NCI-H226 (cell line): ENCODE results near the gene HCN3.

Experiments
- DNase-seq: peaks from one replicate; pipeline ENCODE4 v3.0.0-alpha.2; 2015

The HCN3 gene

DNA sequence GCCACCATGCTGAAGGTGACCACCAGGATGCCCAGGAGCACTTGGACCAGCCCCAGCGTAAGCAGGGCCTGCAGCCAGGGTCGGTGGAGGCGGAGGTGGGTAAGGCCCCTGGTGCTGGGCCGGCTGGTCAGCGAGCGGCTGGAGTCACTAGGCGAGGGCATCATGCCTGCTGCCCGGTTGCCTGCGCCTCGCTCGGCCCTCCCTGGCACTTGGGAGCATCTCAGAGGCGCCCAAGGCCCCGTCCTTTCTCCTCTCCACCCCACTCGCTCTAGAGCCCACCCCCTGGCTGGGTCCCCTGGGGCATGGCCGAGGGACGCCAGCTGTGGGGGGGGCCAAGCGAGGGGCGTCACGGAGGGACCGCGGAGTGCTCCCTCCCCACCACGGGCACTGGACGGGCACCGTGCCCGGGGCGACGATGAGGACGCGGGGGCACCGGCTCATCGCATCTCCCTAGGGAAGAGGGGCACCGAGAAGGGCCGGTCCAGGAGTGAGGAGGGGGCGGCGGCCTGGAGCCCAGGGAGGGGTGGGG, 22.5 kb upstream of the HCN3 start:
- DNase-seq = no peak

DNA sequence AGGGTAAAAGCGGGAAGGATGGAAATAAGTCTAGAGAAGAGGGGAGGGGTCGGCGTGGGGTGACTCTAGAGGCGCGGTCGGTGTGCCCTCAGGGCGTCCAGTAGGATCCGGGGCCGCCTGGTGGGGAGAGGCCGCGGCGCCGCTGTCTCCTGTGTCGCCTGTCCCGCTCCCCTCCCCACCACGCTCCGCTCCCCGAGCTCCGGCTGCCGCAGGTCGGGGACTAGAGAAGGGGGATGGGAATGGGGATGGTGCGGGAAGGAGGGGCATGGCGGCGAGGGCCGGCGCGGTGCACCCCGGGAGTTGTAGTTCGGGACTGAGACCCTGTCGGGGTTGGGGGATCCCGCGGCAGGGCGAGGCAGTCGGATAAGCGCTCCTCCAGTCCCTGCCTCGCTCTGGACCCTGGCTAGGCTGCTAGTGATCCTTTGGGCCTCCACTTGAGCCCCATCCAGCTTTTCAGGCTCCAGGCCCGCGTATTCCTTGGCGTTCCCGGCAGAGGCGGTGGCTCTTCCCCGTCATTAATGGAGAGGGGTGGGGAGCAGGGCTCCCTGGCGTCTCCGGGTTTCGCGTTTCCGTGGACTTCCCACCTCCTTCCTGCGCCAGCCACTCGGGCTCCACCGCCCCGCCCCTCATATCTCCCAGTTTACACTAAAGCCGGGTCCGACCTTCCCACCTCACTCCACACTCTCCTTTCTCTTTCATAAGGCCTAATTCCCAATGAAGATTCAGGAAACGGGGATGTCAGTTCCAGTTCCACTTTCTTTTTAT, 21.8 kb upstream of the HCN3 start, which contains the start of gene ENTREP3:
Gene ENTREP3, minus strand, starts transcription at position 241 of the 765 bp plus-strand sequence. CDS start 606 bp downstream, outside the sequence.
- peak; percentile 74 for DNase-seq

DNA sequence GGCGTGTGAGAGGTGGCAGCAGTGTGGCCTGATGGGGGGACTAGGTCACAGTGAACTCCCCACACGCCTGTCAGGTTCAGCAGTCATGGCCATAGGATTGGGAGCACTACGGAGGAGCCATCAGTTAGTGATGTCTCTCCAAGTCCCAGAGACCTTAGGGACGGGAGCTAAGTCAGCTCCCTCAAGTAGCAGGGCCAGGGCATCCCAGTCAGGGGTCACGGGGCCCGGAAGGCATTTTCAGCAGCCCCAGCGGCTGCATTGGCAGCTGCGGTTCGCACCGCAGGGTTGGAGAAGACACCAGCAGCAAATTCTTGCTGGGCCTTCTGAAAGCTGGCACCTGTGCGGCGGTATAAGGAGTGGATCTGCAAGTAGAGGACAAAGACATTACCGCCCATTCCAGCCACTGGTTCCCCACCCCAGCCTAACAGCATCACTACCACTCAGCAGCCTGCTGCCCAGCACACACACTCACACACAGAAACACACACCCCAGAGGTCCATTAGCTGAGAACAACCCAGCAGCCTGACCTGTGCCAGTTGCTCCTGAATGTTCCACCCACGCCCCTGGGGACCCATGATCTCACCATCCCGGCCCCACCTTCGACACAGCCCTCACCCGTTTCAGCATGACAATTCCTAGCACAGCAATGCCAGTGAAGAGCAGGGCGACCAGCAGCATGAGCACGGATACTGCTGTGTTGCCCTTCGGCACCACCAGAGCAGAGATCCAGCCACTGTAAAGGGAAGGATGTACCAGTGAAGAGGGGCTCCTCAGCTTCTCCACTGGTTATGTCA, 21.0 kb upstream of the HCN3 start:
- DNase-seq = no peak

DNA sequence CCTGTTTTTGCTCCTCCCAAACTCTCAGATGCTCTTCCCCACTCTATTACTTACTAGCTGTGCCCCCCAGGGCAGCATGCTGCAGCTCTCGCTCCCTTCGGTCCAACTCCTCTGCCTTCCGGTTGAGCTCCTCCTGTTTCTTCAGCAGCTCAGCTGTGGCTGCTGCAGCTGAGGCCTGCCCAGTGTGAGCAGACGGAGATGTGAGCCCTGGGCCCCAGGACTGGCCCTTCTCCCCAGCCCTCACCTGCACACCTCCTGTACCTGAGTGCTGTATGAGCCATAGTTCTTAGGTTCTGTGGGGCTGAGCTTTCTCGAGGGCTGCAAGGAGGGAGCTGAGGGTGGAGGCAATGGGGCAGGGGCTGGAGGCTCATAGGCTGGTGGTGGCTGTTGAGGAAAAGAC, 17.0 kb upstream of the HCN3 start:
- no peak for DNase-seq

DNA sequence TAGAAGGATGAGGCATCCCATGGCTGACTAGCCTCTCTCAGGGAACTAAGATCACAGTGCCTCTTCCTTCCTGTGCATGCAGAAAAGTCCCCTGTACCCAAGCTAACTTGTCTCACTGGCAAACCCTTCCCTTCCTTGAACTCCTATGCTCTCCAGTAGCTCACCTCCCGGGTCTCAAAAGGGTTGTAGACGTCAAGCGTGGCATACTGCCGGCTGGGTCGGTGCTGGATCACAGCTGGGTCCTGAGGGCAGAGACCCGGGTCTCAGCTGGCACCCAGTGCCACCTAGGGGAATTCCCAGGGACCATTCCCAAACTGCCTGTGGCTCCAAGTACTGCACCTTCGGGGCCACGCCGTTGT, 15.8 kb upstream of the HCN3 start:
- no peak for DNase-seq

DNA sequence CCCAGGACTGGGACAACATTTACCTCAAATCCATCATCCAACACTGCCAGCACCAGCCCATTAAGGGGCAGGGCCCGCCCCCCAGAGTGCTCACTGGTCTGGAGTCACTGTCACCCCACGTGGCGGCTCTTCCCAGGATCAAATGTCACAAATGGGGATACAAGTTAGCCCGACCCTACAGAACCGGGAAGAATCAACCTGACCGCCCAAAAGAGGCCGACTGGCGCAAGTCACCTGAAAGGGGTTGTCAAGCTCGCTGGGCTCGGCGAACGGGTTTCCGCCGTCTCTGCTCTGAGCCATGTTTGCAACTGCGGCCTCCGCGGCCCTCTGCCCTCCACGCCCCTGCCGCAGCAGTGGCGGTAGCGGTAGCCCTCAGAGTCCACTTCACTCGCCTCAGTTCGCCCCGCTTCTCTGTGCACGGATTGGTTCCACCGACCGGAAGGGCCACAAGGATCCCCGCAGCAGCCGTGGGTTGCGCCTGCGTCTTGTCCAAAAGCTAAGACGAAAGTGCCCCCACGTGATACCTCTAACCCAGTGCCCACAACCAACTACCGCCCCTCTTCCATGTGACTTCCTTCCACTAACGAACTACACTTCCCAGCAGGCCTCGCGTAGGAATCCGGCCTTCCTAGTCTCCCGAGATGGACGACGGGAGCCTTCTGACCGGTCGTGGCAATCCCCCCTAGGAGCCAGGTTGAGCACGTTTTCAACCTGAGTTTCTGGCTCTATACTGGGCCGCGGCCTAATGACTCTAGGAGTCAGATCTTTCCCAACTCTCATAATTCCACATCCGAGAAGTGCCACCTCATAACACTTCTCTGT, 15.2 kb upstream of the HCN3 start, which contains the start of gene SCAMP3:
Gene SCAMP3, minus strand, starts transcription at position 509 of the 822 bp plus-strand sequence. Its CDS starts 209 bp downstream, at position 300.
- DNase-seq = peak; percentile 99

DNA sequence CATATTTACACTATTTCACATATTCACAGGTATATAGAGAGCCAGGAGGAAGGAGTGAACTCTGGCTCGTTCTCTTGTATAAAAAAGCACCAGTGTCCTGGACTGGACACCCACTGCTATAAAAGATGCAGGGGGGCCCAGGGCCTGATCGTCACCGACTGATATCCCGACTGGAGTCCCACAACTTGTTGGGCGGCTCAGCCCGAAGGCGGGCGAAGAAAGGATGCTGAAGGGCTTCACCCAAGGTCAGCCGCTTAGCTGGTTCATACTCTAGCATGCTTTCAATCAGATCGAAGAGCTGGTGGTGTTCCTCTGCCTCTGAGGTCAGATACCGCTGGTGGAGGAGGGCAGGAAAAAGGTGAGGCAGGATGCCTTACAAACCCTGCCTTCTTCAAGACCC, 14.2 kb upstream of the HCN3 start:
- DNase-seq = no peak

DNA sequence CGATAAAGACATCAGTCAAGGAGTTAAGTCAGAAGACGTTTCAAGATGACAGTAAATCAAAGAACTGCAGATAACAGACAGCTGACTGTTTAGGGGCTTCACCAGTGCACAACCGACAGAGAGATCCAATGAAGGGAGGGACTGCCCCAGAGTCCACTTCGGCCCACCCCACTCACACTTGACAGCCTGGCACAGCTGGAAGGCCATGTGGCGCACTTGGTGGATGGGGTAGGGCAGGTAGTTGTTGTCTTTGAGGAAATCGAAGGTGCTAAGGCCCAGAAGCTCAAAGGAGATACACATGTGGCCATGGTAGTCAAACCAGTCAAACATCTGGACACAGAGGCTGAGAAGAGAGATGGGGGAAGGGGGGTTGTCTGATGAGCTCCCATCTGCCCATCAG, 10.7 kb upstream of the HCN3 start:
- DNase-seq = no peak

DNA sequence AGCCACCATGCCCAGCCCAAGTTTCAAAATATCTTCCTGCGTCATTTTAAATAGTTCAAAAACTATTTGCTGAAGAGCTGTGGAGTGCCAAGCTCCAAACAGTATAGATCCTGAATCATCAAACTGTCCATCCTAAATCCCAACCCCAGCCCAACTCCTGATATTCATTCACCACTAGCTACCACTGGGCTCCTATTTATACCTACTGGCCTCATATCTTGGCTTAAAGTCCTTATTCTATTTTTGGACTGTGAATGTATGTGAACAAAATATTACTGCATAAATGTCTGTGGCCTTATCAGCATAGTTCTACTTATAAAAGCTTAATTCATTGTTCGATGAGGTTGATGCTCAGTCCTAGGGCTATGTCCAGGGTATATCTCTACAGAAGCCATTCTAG, 9.9 kb upstream of the HCN3 start:
- no peak for DNase-seq

DNA sequence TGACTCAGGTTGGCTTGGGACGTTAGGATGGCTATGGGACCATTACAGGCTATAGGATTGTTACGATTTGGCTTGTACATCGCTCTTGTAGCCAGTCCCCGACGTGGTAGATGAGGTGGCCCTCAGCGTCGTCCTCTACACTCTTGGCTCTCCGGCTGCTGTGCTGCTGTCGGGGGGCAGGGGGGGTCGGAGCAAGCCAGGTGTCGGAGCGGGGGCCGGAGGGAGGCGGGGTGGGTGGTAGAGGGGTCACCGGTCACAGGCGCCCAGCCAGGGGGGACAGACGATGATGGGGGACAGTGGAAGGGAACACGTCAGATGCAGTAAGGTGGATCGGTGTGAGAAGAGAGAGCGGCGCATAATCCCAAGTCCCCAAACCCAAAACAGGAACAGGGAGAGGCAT, 8.6 kb upstream of the HCN3 start:
- no peak for DNase-seq

DNA sequence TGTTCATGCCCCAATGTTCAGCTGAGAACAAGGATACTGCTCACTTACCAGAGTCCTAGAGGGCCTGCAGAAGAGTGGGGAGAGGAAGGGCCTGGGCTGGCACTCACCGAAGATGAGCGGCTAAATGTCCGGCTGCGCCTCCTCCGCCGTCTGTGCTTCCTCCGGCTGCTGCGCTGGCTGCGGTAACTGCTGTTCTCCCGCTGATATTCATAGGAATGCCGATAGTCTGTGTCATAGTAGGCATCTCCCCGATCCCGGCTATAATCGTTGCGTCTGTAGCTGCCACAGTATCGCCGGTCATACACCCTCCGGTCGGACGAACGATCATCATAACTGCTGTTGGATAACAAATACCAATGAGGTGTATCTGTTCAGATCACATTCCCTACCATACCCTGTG, 7.9 kb upstream of the HCN3 start:
- DNase-seq = no peak

DNA sequence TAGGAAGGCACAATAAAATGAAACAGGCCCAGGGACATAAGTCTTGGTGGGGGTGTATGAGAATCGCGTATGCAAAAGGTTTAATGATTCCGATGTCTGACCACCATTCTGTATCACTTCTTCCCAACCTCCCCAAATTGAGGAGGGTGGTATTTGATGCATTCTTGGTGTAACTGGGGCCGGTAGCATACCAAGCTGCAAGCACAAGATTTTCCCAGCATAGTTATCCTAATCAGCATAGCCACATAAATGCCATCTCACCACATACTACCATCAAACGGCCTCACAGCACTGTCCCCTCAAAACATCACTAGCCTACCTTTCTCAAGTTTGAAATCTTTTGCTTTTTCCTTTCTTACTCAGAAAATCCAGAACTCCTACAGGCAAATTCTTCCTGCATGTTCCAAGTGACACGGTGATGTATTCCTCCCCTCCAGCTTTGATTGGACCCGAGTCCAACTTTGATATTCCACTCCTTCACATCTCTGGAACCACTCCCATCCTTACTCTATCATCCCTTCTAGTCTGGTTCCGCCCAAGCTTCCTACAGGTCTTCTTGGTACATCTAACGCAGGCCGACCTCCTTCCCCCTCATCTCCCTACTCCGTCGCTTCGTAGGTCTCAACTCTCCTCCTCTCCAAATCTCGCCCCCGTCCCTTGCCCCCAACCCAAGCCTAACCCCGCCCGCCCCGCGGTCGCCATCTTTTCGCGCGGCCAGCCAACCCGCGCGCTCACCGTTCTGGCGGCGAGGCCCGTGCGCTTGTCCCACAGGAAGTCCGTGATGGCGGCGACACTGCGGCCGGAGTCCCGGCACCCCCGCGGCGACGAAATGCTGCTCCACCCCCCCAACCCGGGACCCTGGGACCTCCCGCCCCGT, 4.6 kb upstream of the HCN3 start:
- peak; percentile 62 for DNase-seq

DNA sequence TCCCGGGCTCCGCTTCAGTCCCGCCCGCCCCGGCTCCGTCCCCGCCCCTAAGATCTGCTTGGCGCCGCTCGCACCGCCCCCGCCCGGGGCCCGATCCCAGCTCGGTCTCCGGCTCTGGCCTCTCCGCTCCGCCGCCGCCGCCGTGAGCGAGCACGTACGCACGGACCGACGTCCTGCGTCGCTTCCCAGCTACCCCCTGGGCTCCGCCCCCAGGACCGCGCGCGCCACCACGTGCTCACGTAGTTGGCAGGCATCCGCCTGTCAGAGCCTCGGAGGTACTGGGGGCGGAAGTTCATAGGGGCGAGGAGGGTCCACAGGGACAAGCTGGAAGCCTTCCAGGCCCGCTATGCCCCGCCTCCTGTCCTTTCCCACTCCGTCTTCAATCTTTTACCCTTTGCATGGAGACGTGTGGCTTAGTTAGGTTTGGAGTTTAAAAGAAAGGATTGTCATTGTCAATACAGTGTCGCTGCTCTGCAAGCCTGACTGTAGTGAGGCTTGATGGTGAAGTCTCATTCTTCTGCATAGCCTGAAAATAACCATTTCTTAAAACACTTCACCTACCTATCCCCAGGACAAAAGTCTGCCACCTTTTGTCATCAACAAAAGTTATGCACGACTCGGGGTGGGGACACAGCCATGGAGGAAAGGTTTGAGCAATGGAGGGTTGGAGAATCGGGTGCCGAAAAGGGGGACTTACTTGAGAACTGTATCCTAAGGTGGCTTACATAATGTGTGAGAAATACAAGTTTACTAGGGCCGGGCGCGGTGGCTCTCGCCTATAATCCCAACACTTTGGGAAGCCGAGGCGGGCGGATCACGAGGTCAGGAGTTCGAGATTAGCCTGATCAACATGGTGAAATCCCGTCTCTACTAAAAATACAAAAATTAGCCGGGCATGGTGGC, 3.7 kb upstream of the HCN3 start, which contains the start of gene CLK2:
Gene CLK2, minus strand, starts transcription at position 162 of the 903 bp plus-strand sequence. CDS start 2,527 bp downstream, outside the sequence.
- peak; percentile 90 for DNase-seq

DNA sequence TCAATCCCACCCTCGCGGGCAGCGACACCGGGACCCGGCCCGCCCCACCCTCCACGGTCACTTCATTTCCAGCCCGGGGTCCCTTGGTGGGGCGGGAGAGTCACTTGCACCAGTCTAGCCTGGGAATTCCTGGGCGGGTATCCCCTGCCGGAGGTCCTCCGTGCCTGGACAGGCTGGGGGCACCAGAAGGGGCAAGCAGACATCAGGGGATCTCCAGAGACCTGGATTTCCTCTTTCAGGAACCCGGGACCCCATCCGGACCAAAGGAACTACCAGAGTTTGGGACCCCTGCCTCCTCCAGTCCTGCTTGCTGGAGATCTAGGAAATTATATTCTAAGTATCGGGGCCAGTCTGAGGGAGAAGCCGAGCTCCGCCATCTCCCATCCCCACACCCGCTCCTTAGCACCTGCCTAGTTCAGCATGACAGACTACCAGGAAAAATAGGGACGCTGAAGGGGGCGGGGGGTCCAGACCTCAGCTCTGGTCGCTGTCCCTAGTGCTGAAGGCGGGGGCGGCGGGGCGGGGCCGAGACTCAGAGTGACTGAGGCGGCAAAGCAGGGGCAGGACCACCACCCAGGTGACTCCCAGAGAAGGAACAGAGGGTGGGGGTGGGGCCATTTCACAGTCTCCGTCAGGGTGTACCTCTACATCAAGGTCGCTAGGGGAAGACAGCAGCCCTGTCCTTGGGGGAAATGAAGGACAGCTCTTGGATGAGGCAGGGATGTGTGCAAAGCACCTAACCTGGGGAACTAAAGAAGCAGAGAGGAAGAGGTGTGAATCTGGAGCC, 832 bp downstream of the HCN3 start:
- no peak for DNase-seq

DNA sequence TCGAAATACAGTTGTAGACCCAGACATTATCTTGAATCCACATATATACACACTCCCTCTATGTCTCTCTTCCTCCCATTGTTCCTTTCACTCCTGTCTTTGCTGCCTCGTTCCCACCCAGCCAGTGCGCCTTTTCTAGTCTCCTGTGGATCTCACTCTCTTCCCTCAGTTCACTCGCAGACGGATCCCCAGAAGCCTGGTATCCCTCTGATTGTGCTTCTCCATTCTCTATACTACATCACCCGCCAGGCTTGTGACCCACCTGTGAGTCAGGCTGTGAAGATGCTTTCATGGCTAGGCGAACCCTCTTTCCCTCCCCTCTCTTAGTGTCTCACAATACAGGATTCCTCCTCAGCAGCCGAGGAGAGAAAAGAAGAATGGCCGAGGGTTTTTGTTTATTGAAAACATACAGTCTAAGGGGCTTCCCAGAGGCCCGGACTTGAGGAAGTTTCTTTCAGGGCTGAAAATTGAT, 1.5 kb downstream of the HCN3 start:
- no peak for DNase-seq

DNA sequence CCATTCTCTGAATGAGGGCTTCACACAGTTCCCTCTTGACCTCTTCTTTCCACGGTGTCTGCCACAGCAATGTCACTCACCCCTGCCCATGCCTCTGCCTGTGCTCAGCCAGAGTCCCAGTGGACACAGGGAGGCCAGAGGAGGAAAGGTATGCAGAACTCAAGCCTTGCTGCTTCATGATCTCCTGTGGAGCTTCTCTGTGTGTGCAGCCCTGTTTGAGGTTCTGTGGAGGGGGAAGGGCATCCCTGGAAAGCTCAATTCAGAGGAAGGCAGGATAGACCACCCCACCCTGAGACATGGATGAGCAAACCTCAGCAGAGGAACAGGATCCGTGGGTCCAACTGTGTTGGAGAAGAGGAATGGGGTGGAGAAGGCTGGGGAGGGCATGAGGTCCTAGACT, 2.0 kb downstream of the HCN3 start:
- no peak for DNase-seq

DNA sequence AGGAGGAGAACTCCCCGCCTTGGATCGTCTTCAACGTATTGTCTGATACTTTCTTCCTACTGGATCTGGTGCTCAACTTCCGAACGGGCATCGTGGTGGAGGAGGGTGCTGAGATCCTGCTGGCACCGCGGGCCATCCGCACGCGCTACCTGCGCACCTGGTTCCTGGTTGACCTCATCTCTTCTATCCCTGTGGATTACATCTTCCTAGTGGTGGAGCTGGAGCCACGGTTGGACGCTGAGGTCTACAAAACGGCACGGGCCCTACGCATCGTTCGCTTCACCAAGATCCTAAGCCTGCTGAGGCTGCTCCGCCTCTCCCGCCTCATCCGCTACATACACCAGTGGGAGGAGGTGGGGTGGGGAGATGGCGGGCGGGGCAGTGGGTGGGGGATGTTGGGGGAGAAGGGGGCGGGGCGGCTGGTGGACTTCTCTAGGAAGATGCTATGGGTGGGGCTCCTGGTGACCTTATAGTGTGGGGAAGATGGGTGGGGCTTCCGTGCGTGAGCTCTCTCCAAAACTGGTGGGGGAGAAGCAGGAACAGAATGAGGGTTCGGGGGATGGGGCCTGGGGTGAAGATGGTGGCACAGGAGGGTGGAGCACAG, 5.3 kb downstream of the HCN3 start:
- DNase-seq = no peak

DNA sequence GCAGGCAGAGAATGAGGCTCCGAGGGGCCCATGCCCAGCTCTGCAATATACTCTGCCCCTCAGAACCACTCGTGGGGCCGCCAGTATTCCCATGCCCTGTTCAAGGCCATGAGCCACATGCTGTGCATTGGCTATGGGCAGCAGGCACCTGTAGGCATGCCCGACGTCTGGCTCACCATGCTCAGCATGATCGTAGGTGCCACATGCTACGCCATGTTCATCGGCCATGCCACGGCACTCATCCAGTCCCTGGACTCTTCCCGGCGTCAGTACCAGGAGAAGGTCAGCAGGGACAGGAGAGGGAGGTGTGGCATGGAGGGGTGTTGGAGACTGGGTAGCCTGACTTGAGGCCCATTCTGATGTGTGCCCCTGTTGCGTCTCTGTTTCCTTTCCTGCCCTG, 7.2 kb downstream of the HCN3 start:
- DNase-seq = no peak

DNA sequence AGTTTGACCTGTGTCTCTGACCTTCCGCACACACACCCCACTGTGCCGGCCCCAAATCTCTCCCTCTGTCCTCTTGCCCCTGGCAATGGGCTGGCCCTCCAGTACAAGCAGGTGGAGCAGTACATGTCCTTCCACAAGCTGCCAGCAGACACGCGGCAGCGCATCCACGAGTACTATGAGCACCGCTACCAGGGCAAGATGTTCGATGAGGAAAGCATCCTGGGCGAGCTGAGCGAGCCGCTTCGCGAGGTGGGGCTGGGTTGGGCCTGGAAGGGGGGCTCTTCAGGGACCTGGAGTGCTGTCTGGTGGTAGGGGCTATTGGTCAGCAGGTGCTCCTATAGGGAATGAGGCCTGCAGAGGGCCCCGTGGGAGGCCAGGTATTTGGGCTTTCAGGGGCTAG, 7.8 kb downstream of the HCN3 start:
- no peak for DNase-seq
